WI38 (cell line): ENCODE results near the gene PTGFRN.
A peak's percentile ranks its signal among the peaks of the same experiment; 100 is the strongest.
"Not testable (repeated sequence)": the region's sequence is repeated elsewhere in the genome, so short reads cannot be mapped to it uniquely, and the experiment has no call there.

Source experiments
- H3K4me3 ChIP-seq: 2 replicates; pipeline ENCODE4 v1.5.1; 2011; ENCODE audit warnings: low read depth, mild to moderate bottlenecking, control low read depth, low read length
- TF ChIP-seq, protein P1 (sequence below): IDR thresholded peaks from 2 replicates; pipeline ENCODE4 v1.5.1; 2012; ENCODE audit warnings: low read depth, mild to moderate bottlenecking, control low read depth, low read length

PTGFRN gene

GRCh38 chr1:116873680-116874271 lies 35.9 kb upstream of the PTGFRN start:
- TF ChIP-seq, protein P1, sequence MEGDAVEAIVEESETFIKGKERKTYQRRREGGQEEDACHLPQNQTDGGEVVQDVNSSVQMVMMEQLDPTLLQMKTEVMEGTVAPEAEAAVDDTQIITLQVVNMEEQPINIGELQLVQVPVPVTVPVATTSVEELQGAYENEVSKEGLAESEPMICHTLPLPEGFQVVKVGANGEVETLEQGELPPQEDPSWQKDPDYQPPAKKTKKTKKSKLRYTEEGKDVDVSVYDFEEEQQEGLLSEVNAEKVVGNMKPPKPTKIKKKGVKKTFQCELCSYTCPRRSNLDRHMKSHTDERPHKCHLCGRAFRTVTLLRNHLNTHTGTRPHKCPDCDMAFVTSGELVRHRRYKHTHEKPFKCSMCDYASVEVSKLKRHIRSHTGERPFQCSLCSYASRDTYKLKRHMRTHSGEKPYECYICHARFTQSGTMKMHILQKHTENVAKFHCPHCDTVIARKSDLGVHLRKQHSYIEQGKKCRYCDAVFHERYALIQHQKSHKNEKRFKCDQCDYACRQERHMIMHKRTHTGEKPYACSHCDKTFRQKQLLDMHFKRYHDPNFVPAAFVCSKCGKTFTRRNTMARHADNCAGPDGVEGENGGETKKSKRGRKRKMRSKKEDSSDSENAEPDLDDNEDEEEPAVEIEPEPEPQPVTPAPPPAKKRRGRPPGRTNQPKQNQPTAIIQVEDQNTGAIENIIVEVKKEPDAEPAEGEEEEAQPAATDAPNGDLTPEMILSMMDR, result no peak

DNA sequence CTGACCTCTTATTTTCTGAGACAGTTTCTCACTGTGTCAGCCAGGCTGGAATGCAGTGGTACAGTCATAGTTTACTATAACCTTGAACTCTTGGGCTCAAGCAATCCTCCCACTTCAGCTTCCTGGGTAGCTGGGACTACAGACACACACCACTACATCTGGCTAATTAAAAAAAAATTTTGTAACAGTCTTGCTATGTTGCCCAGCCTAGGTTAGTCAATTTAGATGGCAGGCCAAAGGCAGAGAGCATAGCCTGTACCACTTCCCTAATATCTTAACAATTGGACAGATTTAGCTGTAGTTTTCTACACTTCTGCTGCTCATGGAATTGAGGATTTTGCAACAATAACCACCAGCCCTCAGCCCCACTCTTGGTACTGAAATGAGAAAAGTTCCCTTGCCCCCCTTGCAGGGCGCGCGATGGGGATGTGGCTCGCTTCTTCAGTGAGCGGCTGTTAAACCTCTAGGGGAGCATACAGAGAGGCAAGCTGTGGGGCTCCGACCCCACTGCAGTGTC lies 34.9 kb upstream of the PTGFRN start:
- TF ChIP-seq, protein P1, result no peak
- H3K4me3 ChIP-seq, result no peak overlapping the region

More at GRCh38 chr1:116873680-116874271, 35.9 kb upstream of the PTGFRN start:
- no peak overlapping the region for H3K4me3 ChIP-seq

DNA sequence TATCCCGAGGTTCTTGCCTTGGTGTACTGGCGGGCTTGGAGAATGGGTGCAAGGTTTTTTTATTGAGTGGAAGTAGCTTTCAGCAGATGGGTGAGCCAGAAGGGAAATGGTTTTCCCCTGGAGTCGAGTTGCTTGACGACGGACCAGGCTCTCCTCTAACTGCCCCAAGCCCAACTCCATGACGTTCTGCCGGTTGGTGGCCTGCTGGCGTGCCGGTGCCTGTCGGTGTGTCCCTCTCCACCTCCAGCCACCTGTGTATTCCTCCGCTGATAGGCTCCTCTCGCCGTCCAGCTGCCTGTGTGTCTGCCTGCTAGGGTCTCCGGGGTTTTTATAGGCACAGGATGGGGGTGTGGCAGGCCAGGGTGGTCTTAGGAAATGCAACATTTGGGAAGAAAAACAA lies 34.3 kb upstream of the PTGFRN start:
- H3K4me3 ChIP-seq, result no peak overlapping the region
- TF ChIP-seq, protein P1, result no peak

GRCh38 chr1:116875946-116876345 lies 33.8 kb upstream of the PTGFRN start:
- not testable (repeated sequence) for H3K4me3 ChIP-seq

- H3K4me3 ChIP-seq, result no peak overlapping the region
- TF ChIP-seq, protein P1, result no peak
Observed at GRCh38 chr1:116877141-116877818, 32.4 kb upstream of the PTGFRN start.

DNA sequence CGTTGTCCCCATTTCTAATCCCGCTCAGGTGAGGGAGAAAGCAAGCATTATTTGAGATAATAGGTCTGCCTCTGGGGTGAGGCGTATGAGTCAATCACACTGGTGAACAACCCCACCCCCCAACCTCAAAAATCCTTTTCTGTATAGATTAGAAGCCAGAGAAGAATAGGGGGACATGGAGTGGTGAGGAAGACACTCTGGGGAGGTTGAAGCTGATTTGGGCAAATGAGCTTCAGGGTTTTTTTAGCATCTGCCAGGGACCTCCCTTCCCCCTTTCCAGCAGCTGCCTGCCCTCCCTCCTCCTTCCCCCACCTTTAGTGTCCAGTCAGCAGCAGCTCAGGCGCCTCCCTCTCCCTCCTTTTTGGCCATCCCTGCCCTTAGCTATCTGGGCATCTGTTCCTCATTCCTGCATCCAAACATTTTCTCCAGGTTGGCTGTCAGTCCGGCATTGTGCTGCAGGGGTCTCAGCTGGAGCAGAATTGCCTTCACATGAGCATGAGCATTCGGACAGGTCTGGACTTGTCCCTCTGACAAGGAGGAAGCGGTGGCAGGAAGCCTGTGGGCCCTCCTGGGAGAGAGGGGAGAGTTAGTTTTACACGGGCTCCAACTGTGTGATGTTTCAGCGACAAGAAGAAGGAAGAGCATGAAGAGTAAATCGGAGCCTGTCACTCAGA lies 30.8 kb upstream of the PTGFRN start:
- H3K4me3 ChIP-seq, result peak overlapping the region; percentile 31
- TF ChIP-seq, protein P1, result no peak

GRCh38 chr1:116879478-116880133 lies 30.1 kb upstream of the PTGFRN start:
- H3K4me3 ChIP-seq, result no peak overlapping the region
- TF ChIP-seq, protein P1, result no peak
